NB4 (cell line): ENCODE results near the gene LBX1.

Experiments
- CTCF ChIP-seq: IDR thresholded peaks from one replicate; pipeline ENCODE4 v1.5.1; 2012; ENCODE audit warnings: low read depth, low read length
- MYC ChIP-seq: IDR thresholded peaks from 2 replicates; pipeline ENCODE4 v1.6.1; 2011; ENCODE audit warnings: low read depth, low read length
- POLR2A ChIP-seq: IDR thresholded peaks from 2 replicates; pipeline ENCODE4 v1.6.1; 2011; ENCODE audit warnings: mild to moderate bottlenecking; ENCODE audit not compliant: insufficient read length; ENCODE audit errors: extremely low read depth
- TF ChIP-seq, protein P1 (sequence below): IDR thresholded peaks from 2 replicates; pipeline ENCODE4 v1.6.1; 2011; ENCODE audit warnings: low read depth, low read length

- TF ChIP-seq CTCF: no peak
- TF ChIP-seq, protein P1, sequence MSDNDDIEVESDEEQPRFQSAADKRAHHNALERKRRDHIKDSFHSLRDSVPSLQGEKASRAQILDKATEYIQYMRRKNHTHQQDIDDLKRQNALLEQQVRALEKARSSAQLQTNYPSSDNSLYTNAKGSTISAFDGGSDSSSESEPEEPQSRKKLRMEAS: no peak
- TF ChIP-seq POLR2A: no peak
- no peak for TF ChIP-seq MYC
Observed at GRCh38 chr10:101250136-101250535, 20.9 kb upstream of the LBX1 start.
